A549 (cell line): ENCODE measurements around the gene DPYD. TPM values are rescaled to one million over a fixed set of nuclear protein-coding genes. Genes with fewer than 3 reads are reported as not detected.

Experiments used
- ATAC-seq, 2 experiments: fragments of 200-7000 bp in 1 of 2; fragments of >200 bp in 1 of 2; cut with Nextera tagmentation in 1 of 2; cut with Tn5 transposase in 1 of 2; 3 replicates each; pipeline versions ENCODE4 v1.8.0 to v1.9.1; 2018 to 2020; ENCODE audit warnings: mild to moderate bottlenecking in 1 of 2, moderate library complexity in 1 of 2
- CTCF ChIA-PET: fragments of 300-600 bp; sonication (Branson Sonifier 250); formaldehyde crosslinking; extraction: SDS; loops from one replicate; lab custom pipeline; 2021; ENCODE audit warnings: antibody characterized with exemption, inconsistent platforms; lab: Yijun Ruan, JAX
- POLR2A ChIA-PET: fragments of 350-600 bp; formaldehyde crosslinking; extraction: SDS; loops from one replicate; lab custom pipeline; 2021; ENCODE audit warnings: antibody characterized with exemption, inconsistent platforms; lab: Yijun Ruan, JAX
- DNase-seq, 2 experiments: peaks; one replicate each; pipeline versions ENCODE4 v3.0.0 to v3.0.0-alpha.2; 2011 to 2016; ENCODE audit warnings: low read depth in 1 of 2, low spot score in 1 of 2
- FAIRE-seq: peaks from 2 replicates; lab custom pipeline; 2011; peaks lifted over from hg19 to GRCh38; lab: Jason Lieb, UNC
- H3K27ac ChIP-seq, 2 experiments: fragments of >200 bp; sonication (Bioruptor Twin); formaldehyde crosslinking; 3 replicates each; pipeline ENCODE4 v1.5.1; 2016 to 2017
- H3K4me1 ChIP-seq: fragments of >200 bp; sonication (Bioruptor Twin); formaldehyde crosslinking; 3 replicates; pipeline ENCODE4 v1.6.1; 2016
- H3K4me2 ChIP-seq: fragments of >200 bp; sonication (Bioruptor Twin); formaldehyde crosslinking; 3 replicates; pipeline ENCODE4 v1.6.1; 2016
- H3K4me3 ChIP-seq: fragments of >200 bp; sonication (Bioruptor Twin); formaldehyde crosslinking; 3 replicates; pipeline ENCODE4 v1.5.1; 2016
- H3K9me3 ChIP-seq: fragments of >200 bp; sonication (Bioruptor Twin); formaldehyde crosslinking; 3 replicates; pipeline ENCODE4 v1.6.1; 2016
- BCL3 ChIP-seq: fragments of >200 bp; sonication (Bioruptor Twin); formaldehyde crosslinking; IDR thresholded peaks from 3 replicates; pipeline ENCODE4 v1.6.1; 2016
- CEBPB ChIP-seq, 2 experiments: fragments of >200 bp in 1 of 2; sonication (Bioruptor Twin) in 1 of 2; formaldehyde crosslinking in 1 of 2; IDR thresholded peaks; 2 replicates each; pipeline ENCODE4 v1.6.1; 2012 to 2016
- CHD2 ChIP-seq: fragments of 150-350 bp; IDR thresholded peaks from 2 replicates; pipeline ENCODE4 v1.6.1; 2014; ENCODE audit warnings: low read length; ENCODE audit not compliant: partially characterized antibody
- E2F6 ChIP-seq: IDR thresholded peaks from 2 replicates; pipeline ENCODE4 v1.6.1; 2012; ENCODE audit warnings: low read depth, borderline replicate concordance
- ELK1 ChIP-seq: fragments of 150-350 bp; IDR thresholded peaks from 2 replicates; pipeline ENCODE4 v1.6.1; 2014; ENCODE audit warnings: low read depth, mild to moderate bottlenecking, low read length
- FOSB ChIP-seq: fragments of 250-450 bp; sonication (Bioruptor Pico); IDR thresholded peaks from 2 replicates; pipeline ENCODE4 v1.5.0; 2020; ENCODE audit warnings: mild to moderate bottlenecking, moderate library complexity
- FOXS1 ChIP-seq: fragments of 250-450 bp; sonication (Bioruptor Pico); IDR thresholded peaks from 2 replicates; pipeline ENCODE4 v1.5.0; 2020; ENCODE audit warnings: mild to moderate bottlenecking, moderate library complexity
- HDAC2 ChIP-seq: fragments of 200-600 bp; sonication (generic); IDR thresholded peaks from 2 replicates; pipeline ENCODE4 v1.6.1; 2016
- HES2 ChIP-seq: fragments of >200 bp; sonication (Bioruptor Twin); formaldehyde crosslinking; IDR thresholded peaks from 2 replicates; pipeline ENCODE4 v1.6.1; 2016
- HOXA7 ChIP-seq: fragments of 250-450 bp; sonication (Bioruptor Pico); IDR thresholded peaks from 2 replicates; pipeline ENCODE4 v1.5.0; 2020; ENCODE audit warnings: mild to moderate bottlenecking, moderate library complexity
- HOXB5 ChIP-seq: fragments of 250-450 bp; sonication (Bioruptor Pico); IDR thresholded peaks from 2 replicates; pipeline ENCODE4 v1.5.0; 2020; ENCODE audit warnings: mild to moderate bottlenecking, moderate library complexity
- NFE2L2 ChIP-seq: fragments of 150-350 bp; conservative IDR thresholded peaks from 2 replicates; pipeline ENCODE4 v1.6.1; 2014; ENCODE audit warnings: low read length
- NPAS2 ChIP-seq: fragments of 250-450 bp; sonication (Bioruptor Pico); IDR thresholded peaks from 2 replicates; pipeline ENCODE4 v1.8.0; 2022; ENCODE audit warnings: mild to moderate bottlenecking, moderate library complexity, borderline replicate concordance
- RCOR1 ChIP-seq: fragments of 150-350 bp; IDR thresholded peaks from 2 replicates; pipeline ENCODE4 v1.6.1; 2014; ENCODE audit warnings: antibody characterized with exemption, low read length, low read depth
- REST ChIP-seq: fragments of 200-600 bp; sonication (generic); IDR thresholded peaks from 2 replicates; pipeline ENCODE4 v1.6.1; 2016; ENCODE audit warnings: antibody characterized with exemption, mild to moderate bottlenecking, moderate library complexity
- RNF2 ChIP-seq: fragments of 200-600 bp; sonication (generic); IDR thresholded peaks from 2 replicates; pipeline ENCODE4 v1.6.1; 2016; ENCODE audit warnings: low read depth, mild to moderate bottlenecking, antibody characterized with exemption, moderate library complexity, borderline replicate concordance
- SMC3 ChIP-seq: fragments of >200 bp; sonication (Bioruptor Twin); formaldehyde crosslinking; IDR thresholded peaks from 3 replicates; pipeline ENCODE4 v1.6.1; 2018; ENCODE audit warnings: inconsistent platforms
- TFCP2L1 ChIP-seq: fragments of 250-450 bp; sonication (Bioruptor Pico); IDR thresholded peaks from 2 replicates; pipeline ENCODE4 v1.5.0; 2021; ENCODE audit warnings: mild to moderate bottlenecking
- TP53 ChIP-seq: fragments of 250-450 bp; sonication (Bioruptor Pico); IDR thresholded peaks from 2 replicates; pipeline ENCODE4 v1.5.0; 2021; ENCODE audit warnings: mild to moderate bottlenecking, moderate library complexity
- ZC3H11A ChIP-seq: fragments of 450-650 bp; IDR thresholded peaks from 2 replicates; pipeline ENCODE4 v1.6.1; 2014; ENCODE audit warnings: antibody characterized with exemption, mild to moderate bottlenecking
- WGBS: methylation state at CpG from one replicate; pipeline ENCODE4 v1.1.6; 2017; ENCODE audit errors: missing lambda C conversion rate; 5-methylcytosine and 5-hydroxymethylcytosine counted together
- polyA plus RNA-seq, 4 experiments: library from polyadenylated mRNA; depleted of rRNA in 3 of 4; stranded (reverse); fragments of >200 nt; fragmentation: RNase III in 1 of 4; extraction: RNeasy Plus Mini Kit Qiagen cat#74134 plus additional on column Dnase treatment in 1 of 4; gene quantifications; 2 replicates in 3 of 4; 3 replicates in 1 of 4; pipeline ENCODE4 v1.2.3, GENCODE V29; 2011 to 2017

DPYD gene
- polyA plus RNA-seq, 2 of the 4 experiments (the other 2 are of a cell fraction), result 5.9 to 7.5 TPM

DNA sequence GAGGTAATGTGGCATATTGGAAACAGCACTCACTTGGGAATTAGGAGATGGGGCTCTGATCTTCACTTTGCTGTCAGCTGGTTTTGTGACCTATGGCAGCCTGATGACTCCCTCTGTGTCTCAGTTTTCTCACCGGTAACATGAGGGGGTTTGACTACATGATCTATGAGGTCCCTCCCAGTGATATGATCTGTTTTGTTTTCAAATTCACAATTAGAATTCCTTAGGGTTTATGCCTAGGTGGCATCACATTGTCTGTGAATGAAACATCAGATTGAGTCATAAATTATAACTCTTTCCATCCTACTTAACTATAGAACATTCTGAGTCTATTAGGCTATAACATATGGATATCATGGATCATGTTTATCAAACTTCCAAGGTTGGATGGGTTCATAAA lies 812.7 kb downstream of the DPYD start (continued):
- TF ChIP-seq BCL3 (no peak), RCOR1 (no peak), HDAC2 (no peak), NFE2L2 (no peak), ZC3H11A (no peak), HES2 (no peak)
- TF ChIP-seq, all 56 proteins: peak for 0

GRCh38 chr1:97105531-97105930 lies 815.3 kb downstream of the DPYD start:
- H3K9me3 ChIP-seq, result no peaks in the 10 kb centered on the region
- FAIRE-seq (no peak), ATAC-seq (no peak), DNase-seq (no peak)
- TF ChIP-seq RCOR1, result no peak
- TF ChIP-seq CEBPB (IDR thresholded peaks at IDR 0.05), result no peak
- no peak for TF ChIP-seq ELK1
- no peak for TF ChIP-seq E2F6
- no peak for TF ChIP-seq CHD2
- TF ChIP-seq TP53 (CRISPR knock-in tag), result no peak
- no peak for TF ChIP-seq NPAS2
- TF ChIP-seq RNF2, result no peak
- no peak for TF ChIP-seq TFCP2L1
- no peak for TF ChIP-seq SMC3
- no peak for TF ChIP-seq REST
- no peak for TF ChIP-seq HOXA7
- TF ChIP-seq BCL3, result no peak
- no peak for TF ChIP-seq FOSB (CRISPR knock-in tag)
- no peak for TF ChIP-seq HOXB5
- no peak for TF ChIP-seq FOXS1 (CRISPR knock-in tag)
- WGBS, result 76% methylated on average over 2 of the region's 2 CpGs
- H3K4me3 ChIP-seq, result no peak overlapping the region
- no peak overlapping the region for H3K27ac ChIP-seq
- ChIA-PET POLR2A (no interaction called here), CTCF (interaction anchor here (0.6 kb wide), 1 partner anchor 139 kb away, joined by 3 read pairs; no protein-coding TSS in a partner anchor)
- H3K4me2 ChIP-seq, result no peak overlapping the region
- H3K4me1 ChIP-seq, result no peaks in the 10 kb centered on the region
